ENCODE results near the gene GDNF.

DNA sequence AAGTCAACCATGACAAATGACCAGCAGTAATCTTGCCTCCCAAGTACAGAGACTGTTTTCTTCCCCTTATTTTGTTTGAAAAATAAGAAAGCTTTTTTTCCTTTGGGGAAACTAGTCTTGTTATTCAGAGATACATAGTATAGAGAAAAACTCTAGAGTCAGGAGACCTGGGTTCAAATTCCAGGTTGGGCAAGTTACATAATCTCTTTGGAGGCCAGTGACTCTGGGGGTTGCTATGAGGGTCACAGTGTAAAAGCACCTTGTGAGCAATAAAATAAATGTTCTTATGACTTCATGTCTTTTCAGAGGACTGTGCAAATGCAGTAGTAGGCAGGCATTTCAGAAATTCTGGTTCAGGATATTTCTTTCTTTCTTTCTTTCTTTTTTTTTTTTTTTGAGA lies 71.5 kb downstream of the GDNF start:
- no peak for TF ChIP-seq EZH2 (IDR thresholded peaks at IDR 0.05; ENCODE audit: borderline replicate concordance, low read length)
- TF ChIP-seq, protein P1, sequence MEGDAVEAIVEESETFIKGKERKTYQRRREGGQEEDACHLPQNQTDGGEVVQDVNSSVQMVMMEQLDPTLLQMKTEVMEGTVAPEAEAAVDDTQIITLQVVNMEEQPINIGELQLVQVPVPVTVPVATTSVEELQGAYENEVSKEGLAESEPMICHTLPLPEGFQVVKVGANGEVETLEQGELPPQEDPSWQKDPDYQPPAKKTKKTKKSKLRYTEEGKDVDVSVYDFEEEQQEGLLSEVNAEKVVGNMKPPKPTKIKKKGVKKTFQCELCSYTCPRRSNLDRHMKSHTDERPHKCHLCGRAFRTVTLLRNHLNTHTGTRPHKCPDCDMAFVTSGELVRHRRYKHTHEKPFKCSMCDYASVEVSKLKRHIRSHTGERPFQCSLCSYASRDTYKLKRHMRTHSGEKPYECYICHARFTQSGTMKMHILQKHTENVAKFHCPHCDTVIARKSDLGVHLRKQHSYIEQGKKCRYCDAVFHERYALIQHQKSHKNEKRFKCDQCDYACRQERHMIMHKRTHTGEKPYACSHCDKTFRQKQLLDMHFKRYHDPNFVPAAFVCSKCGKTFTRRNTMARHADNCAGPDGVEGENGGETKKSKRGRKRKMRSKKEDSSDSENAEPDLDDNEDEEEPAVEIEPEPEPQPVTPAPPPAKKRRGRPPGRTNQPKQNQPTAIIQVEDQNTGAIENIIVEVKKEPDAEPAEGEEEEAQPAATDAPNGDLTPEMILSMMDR (IDR thresholded peaks at IDR 0.05; ENCODE audit: low read length), result no peak
